SKM-1 (cell line): ENCODE data around the gene CARMIL1.

Source experiments
- DNase-seq: peaks from one replicate; lab custom pipeline; 2025; ENCODE audit not compliant: unreplicated experiment; lab: John Stamatoyannopoulos, UW

The CARMIL1 gene

GRCh38 chr6:25277386-25277785 is 1.8 kb upstream of the CARMIL1 start:
- DNase-seq: no peak

DNA sequence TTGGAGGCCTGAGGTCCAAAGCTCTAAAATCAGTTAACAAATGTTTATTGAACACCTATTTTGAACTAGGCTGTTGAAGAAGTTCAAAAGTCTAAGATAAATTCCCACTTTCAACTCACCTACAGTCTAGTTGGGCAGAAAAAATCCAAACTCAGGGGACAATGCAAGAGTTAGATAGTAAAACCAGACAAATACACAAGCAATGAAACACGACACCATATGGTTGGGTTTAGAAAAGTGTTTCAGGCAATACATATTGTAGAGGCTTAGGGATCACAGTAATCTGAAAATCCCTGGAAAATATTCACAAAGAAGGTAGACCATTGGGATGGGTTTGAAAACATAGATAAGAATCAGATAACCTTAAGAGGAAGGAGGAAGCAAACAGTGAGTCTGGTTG is 1.3 kb upstream of the CARMIL1 start:
- no peak for DNase-seq

GRCh38 chr6:25278261-25278913 is 787 bp upstream of the CARMIL1 start:
- no peak for DNase-seq

GRCh38 chr6:25279748-25280343 is 672 bp downstream of the CARMIL1 start:
- DNase-seq: no peak

DNA sequence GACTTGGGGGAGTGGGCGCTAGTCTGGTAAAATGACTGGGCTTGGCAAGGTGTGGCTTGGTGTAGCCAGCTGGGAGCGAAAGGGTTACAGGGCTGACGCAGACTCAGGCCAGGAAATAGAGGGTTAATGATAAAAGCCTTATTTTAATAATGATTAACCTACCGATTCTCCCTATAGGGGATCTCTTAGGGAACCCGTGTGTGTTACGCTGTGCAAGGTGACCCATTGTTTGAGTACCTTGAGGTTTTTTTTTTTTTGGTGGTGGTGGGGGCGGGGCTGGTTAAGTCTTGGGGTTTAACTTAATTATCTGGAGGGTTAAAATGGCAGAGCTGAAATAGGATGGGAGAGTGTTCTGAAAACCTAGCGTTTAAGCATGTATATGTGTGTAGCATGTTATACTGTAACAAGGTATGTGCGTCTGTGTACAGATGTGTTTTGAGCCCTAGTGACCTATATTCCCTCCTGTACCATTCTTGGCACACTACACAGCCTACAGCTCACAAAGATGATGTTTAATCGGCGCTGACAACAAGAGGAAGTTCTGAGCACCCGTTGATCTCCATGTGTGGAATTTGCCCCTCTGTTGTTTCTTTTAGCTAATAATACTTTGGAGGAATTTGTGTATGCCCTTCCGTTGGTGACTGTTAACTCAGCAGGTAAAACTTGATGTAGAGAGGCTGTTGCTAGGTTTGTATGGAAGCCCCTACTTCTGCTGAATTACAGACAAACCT is 1.3 kb downstream of the CARMIL1 start:
- no peak for DNase-seq

GRCh38 chr6:25286891-25287290 is 7.7 kb downstream of the CARMIL1 start:
- no peak for DNase-seq

- no peak for DNase-seq
These were observed 8.8 kb downstream of the CARMIL1 start for GRCh38 chr6:25287941-25288340.

DNA sequence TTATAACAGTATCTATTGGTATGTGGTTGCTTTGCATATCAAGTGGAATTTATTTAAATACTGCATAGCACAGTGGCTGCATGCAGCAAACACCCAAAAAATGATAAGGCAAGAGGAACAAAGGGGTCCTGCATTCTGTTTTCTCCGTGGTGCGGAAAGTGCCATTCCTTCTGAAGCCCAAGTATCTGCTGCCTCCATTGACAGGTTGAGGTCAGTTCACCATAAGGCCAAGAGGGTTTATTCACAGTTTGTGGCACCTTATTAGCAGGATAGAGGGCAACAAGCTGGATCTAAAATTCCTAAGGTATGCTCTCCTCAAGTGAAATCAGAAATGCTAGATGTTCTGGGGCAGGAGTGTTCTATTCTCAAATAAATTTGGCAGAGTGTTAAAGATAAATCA is 9.3 kb downstream of the CARMIL1 start:
- DNase-seq: no peak

- no peak for DNase-seq
These were observed 11.3 kb downstream of the CARMIL1 start for GRCh38 chr6:25290306-25291060.

DNA sequence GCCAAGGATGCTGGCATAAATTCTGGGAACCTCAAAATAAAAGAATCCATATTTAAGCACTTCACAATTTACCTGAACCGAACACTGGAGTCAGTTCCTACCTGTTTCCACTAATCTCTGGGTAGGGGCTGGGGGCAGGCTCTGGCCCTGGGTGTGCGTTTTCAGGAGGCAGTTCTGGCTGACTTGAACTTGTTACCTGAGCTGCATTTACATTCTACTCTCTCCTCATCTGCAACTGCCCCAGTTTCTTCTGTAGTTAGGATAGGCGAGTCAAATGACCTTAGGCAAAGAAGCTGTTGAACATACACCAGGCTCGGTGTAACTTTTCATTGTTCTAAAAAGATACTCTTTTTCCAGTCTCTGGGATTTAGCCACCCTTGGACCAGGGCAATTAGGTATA is 13.2 kb downstream of the CARMIL1 start:
- no peak for DNase-seq

GRCh38 chr6:25295651-25296050 is 16.5 kb downstream of the CARMIL1 start:
- DNase-seq: no peak

- DNase-seq: no peak
These were observed 17.2 kb downstream of the CARMIL1 start for GRCh38 chr6:25296217-25296905.

DNA sequence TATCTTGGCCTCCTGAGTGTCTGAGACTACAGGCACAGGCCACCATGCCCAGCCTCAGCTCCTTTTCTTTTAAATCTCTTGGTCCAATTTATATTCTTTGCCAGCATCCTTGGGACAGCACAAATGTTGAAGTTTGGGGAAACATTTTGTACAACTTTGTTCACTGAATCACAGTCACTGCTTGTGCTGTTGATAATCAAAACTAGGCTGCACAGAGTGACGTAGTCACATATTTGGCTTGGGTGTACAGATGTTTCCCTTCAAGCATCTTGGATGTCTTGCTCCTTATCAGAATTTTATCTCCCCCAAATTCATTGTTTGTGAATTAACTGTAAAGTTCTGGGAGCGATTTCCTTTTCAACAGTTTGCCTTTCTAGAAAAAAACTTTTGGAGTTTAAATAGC is 17.9 kb downstream of the CARMIL1 start:
- DNase-seq: no peak

GRCh38 chr6:25297823-25298522 is 18.8 kb downstream of the CARMIL1 start:
- no peak for DNase-seq

DNA sequence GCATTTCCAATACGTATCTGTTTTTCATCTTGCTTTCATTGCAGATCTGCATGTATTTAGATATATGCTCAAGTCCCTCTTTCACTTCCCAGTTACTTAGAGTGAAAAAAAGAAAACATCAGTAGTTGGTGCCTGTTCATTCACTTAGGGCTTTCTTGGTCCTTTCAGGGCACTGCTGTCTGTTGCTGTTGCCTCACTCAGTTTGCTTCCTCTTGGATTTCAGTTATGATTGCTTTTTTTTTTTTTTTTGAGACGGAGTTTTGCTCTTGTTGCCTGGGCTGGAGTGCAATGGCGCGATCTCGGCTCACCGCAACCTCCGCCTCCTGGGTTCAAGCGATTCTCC is 19.3 kb downstream of the CARMIL1 start:
- DNase-seq: peak; percentile 9

DNA sequence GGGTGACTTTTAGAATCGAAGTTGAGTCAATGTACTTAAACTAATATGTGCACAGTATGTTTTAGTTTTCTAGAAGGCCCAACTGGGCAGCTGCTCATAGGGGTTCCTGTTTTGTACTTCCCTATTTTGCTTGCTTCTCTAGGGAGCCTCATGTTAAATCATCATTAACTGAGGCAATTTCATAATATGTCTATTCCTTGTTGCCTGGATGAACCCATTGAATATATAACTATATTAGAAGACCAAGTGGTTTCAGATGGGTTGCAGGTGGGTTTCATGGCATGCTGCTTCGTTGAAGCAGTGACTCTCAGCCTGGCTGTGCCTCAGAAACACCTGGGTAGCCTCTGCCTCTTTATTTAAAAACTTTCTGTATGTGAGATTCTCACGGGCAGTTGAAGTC is 22.2 kb downstream of the CARMIL1 start:
- DNase-seq: peak; percentile 90

GRCh38 chr6:25302151-25302550 is 23.0 kb downstream of the CARMIL1 start:
- DNase-seq: no peak

DNA sequence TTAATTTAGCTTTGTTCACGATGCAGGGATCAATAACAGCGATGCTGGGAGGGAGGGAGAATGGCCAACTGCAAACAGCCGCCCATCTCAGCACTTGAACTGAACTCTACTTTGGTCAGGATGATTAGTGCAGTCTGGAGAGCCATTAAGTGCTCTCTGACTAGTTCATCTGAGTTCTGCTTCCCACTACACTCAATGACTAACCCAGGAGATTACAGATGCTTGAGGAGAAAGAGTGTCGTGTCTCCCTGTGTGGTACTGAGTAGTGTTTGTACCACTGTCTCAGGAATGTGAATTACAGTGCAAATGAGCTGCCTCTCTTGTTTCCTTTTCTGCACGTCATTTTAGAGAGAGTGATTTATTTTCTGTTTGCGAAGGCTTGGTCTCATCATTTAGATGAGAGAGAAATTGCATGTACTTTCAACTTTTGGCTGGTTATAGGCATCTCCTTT is 23.5 kb downstream of the CARMIL1 start:
- no peak for DNase-seq

- DNase-seq: no peak
These were observed 24.1 kb downstream of the CARMIL1 start for GRCh38 chr6:25303254-25303653.

GRCh38 chr6:25306379-25306778 is 27.2 kb downstream of the CARMIL1 start:
- DNase-seq: no peak
